H9 (cell line): ENCODE data around the gene ARHGAP10. TPM values are rescaled to one million over a fixed set of nuclear protein-coding genes. Genes with fewer than 3 reads are reported as not detected.

Source experiments
- DNase-seq: peaks from one replicate; pipeline ENCODE4 v3.0.0-alpha.2; 2017
- H2AFZ ChIP-seq: one replicate; pipeline ENCODE4 v1.6.1; 2013; ENCODE audit warnings: mild to moderate bottlenecking, low read length, control low read depth, moderate library complexity
- H2AK5ac ChIP-seq: 2 replicates; pipeline ENCODE4 v1.6.1; 2013; ENCODE audit warnings: low read length, control low read depth, mixed read lengths; ENCODE audit not compliant: insufficient read length
- H2BK120ac ChIP-seq: one replicate; pipeline ENCODE4 v1.6.1; 2013; ENCODE audit warnings: low read depth, mild to moderate bottlenecking, low read length, control low read depth, inconsistent platforms; ENCODE audit not compliant: poor library complexity, severe bottlenecking
- H2BK12ac ChIP-seq: 2 replicates; pipeline ENCODE4 v1.6.1; 2013; ENCODE audit warnings: low read length, control low read depth, mixed read lengths, low read depth; ENCODE audit not compliant: insufficient read length
- H2BK15ac ChIP-seq: 2 replicates; pipeline ENCODE4 v1.6.1; 2013; ENCODE audit warnings: low read depth, low read length, control low read depth
- H2BK20ac ChIP-seq: one replicate; pipeline ENCODE4 v1.6.1; 2013; ENCODE audit warnings: low read depth, mild to moderate bottlenecking, low read length, control low read depth, inconsistent platforms; ENCODE audit not compliant: poor library complexity, severe bottlenecking
- H2BK5ac ChIP-seq: 2 replicates; pipeline ENCODE4 v1.6.1; 2013; ENCODE audit warnings: low read length, control low read depth, mixed read lengths; ENCODE audit not compliant: insufficient read length
- H3K14ac ChIP-seq: 2 replicates; pipeline ENCODE4 v1.6.1; 2013; ENCODE audit warnings: low read length, control low read depth; ENCODE audit not compliant: insufficient read depth
- H3K18ac ChIP-seq: 2 replicates; pipeline ENCODE4 v1.6.1; 2013; ENCODE audit warnings: low read depth, mild to moderate bottlenecking, mixed read lengths, low read length, control low read depth; ENCODE audit not compliant: insufficient read length
- H3K23ac ChIP-seq: 2 replicates; pipeline ENCODE4 v1.6.1; 2013; ENCODE audit warnings: low read length, control low read depth, mixed read lengths, low read depth; ENCODE audit not compliant: insufficient read length
- H3K23me2 ChIP-seq: 2 replicates; pipeline ENCODE4 v1.6.1; 2013; ENCODE audit warnings: low read depth, mild to moderate bottlenecking, mixed read lengths, low read length, control low read depth; ENCODE audit not compliant: insufficient read length, poor library complexity, severe bottlenecking
- H3K27ac ChIP-seq: 2 replicates; pipeline ENCODE4 v1.5.1; 2013; ENCODE audit warnings: low read length, control low read depth, mixed read lengths, low read depth; ENCODE audit not compliant: insufficient read length
- H3K27me3 ChIP-seq: 2 replicates; pipeline ENCODE4 v1.6.1; 2013; ENCODE audit warnings: low read length, control low read depth, inconsistent platforms; ENCODE audit not compliant: insufficient read depth
- H3K4ac ChIP-seq: 2 replicates; pipeline ENCODE4 v1.6.1; 2013; ENCODE audit warnings: low read depth, mild to moderate bottlenecking, control low read depth, inconsistent platforms, low read length, moderate library complexity
- H3K4me1 ChIP-seq: 2 replicates; pipeline ENCODE4 v1.6.1; 2013; ENCODE audit warnings: low read length, control low read depth, inconsistent platforms; ENCODE audit not compliant: insufficient read depth
- H3K4me2 ChIP-seq: 2 replicates; pipeline ENCODE4 v1.6.1; 2013; ENCODE audit warnings: low read length, control low read depth, mixed read lengths; ENCODE audit not compliant: insufficient read length, insufficient read depth
- H3K56ac ChIP-seq: 2 replicates; pipeline ENCODE4 v1.6.1; 2013; ENCODE audit warnings: low read depth, mild to moderate bottlenecking, mixed read lengths, low read length, control low read depth; ENCODE audit not compliant: insufficient read length
- H3K79me1 ChIP-seq: 2 replicates; pipeline ENCODE4 v1.6.1; 2013; ENCODE audit warnings: low read depth, mild to moderate bottlenecking, moderate library complexity, low read length, control low read depth, inconsistent platforms; ENCODE audit not compliant: insufficient read depth, poor library complexity, severe bottlenecking
- H3K79me2 ChIP-seq: 2 replicates; pipeline ENCODE4 v1.6.1; 2013; ENCODE audit warnings: low read length, control low read depth, inconsistent platforms; ENCODE audit not compliant: insufficient read depth
- H3K9ac ChIP-seq: 2 replicates; pipeline ENCODE4 v1.6.1; 2013; ENCODE audit warnings: low read length, control low read depth, mixed read lengths; ENCODE audit not compliant: insufficient read length; ENCODE audit errors: extremely low read depth
- H3K9me3 ChIP-seq: one replicate; pipeline ENCODE4 v1.6.1; 2013; ENCODE audit warnings: low read depth, low read length, inconsistent platforms; ENCODE audit not compliant: control insufficient read depth
- H3T11ph ChIP-seq: one replicate; pipeline ENCODE4 v1.6.1; 2013; ENCODE audit warnings: mild to moderate bottlenecking, low read length, control low read depth, inconsistent platforms
- H4K20me1 ChIP-seq: one replicate; pipeline ENCODE4 v1.6.1; 2013; ENCODE audit not compliant: control insufficient read depth, insufficient read length, insufficient read depth
- H4K5ac ChIP-seq: 2 replicates; pipeline ENCODE4 v1.6.1; 2013; ENCODE audit warnings: low read depth, mild to moderate bottlenecking, mixed read lengths, low read length, control low read depth; ENCODE audit not compliant: insufficient read length
- H4K8ac ChIP-seq: replicated peaks from 2 replicates; pipeline ENCODE4 v1.6.1; 2013; ENCODE audit warnings: low read length, control low read depth, mixed read lengths, low read depth; ENCODE audit not compliant: insufficient read length
- H4K91ac ChIP-seq: 2 replicates; pipeline ENCODE4 v1.6.1; 2013; ENCODE audit warnings: low read depth, mild to moderate bottlenecking, moderate library complexity, mixed read lengths, low read length, control low read depth; ENCODE audit not compliant: insufficient read length
- H3K27ac Mint-ChIP-seq, 3 experiments: 2 replicates in 2 of 3; 3 replicates in 1 of 3; pipeline ENCODE4 v1.8.0; 2020 to 2021; ENCODE audit warnings: mixed read lengths in 3 of 3, mild to moderate bottlenecking in 1 of 3, moderate library complexity in 1 of 3
- H3K27me3 Mint-ChIP-seq: 2 replicates; pipeline ENCODE4 v1.8.0; 2021; ENCODE audit warnings: low read depth, mild to moderate bottlenecking, moderate library complexity, mixed read lengths
- H3K36me3 Mint-ChIP-seq, 3 experiments: 2 replicates in 2 of 3; 3 replicates in 1 of 3; pipeline ENCODE4 v1.8.0; 2020 to 2021; ENCODE audit warnings: low read depth in 3 of 3, mixed read lengths in 3 of 3; ENCODE audit not compliant: insufficient read depth in 1 of 3
- H3K4me1 Mint-ChIP-seq, 2 experiments: 2 replicates each; pipeline ENCODE4 v1.8.0; 2020; ENCODE audit warnings: mixed read lengths in 2 of 2
- H3K4me3 Mint-ChIP-seq, 2 experiments: 2 replicates in 1 of 2; 3 replicates in 1 of 2; pipeline ENCODE4 v1.8.0; 2020 to 2021; ENCODE audit warnings: mild to moderate bottlenecking in 2 of 2, mixed read lengths in 2 of 2, moderate library complexity in 1 of 2
- H3K9me3 Mint-ChIP-seq, 2 experiments: 2 replicates in 1 of 2; 3 replicates in 1 of 2; pipeline ENCODE4 v1.8.0; 2020; ENCODE audit warnings: mild to moderate bottlenecking in 2 of 2, mixed read lengths in 2 of 2, moderate library complexity in 1 of 2
- CTCF ChIP-seq: fragments of 200-600 bp; sonication (generic); conservative IDR thresholded peaks from 3 replicates; pipeline ENCODE4 v1.8.0; 2021; ENCODE audit warnings: antibody characterized with exemption, mild to moderate bottlenecking
- WGBS: extraction: QIAGEN DNeasy Blood & Tissue Kit; methylation state at CpG from one replicate; pipeline ENCODE4 v1.1.7; 2013; ENCODE audit warnings: missing lambda C conversion rate, low lambda C conversion rate, mixed read lengths; ENCODE audit not compliant: insufficient read length; ENCODE audit errors: extremely low coverage; 5-methylcytosine and 5-hydroxymethylcytosine counted together
- total RNA-seq: library from RNA; stranded (reverse); gene quantifications from 2 replicates; pipeline ENCODE4 v1.2.1, GENCODE V29; 2021

Gene ARHGAP10
- total RNA-seq, 1 experiment from 2014 or later, result 7.8 TPM

- Histone ChIP-seq H4K5ac (no peak overlapping the region), H3K4ac (no peak overlapping the region), H2AK5ac (no peak overlapping the region), H2BK120ac (no peak overlapping the region), H3K27ac (no peak overlapping the region), H3K56ac (no peak overlapping the region), H3K9me3 (no peaks in the 10 kb centered on the region), H3K27me3 (peaks cover 7% of the 10 kb centered on the region; the same call in 1 of the 2 replicates), H2AFZ (no peak overlapping the region), H3K9ac (no peak overlapping the region), H3K14ac (no peak overlapping the region), H2BK15ac (no peak overlapping the region), H2BK20ac (no peak overlapping the region), H3K23ac (no peak overlapping the region), H3K4me1 (no peaks in the 10 kb centered on the region), H3K79me1 (no peaks in the 10 kb centered on the region), H3K18ac (no peak overlapping the region), H3T11ph (no peak overlapping the region), H3K23me2 (peaks cover 19% of the 10 kb centered on the region), H4K20me1 (no peaks in the 10 kb centered on the region), H4K8ac (no peak overlapping the region), H2BK5ac (no peak overlapping the region), H3K79me2 (no peaks in the 10 kb centered on the region), H4K91ac (no peak overlapping the region), H3K4me2 (peak overlapping the region; percentile 67), H2BK12ac (no peak overlapping the region)
- Mint-ChIP-seq H3K4me3 (peak overlapping the region; percentile 19 to 89; a peak in 3 of 5 replicates), H3K27ac (no peak overlapping the region), H3K4me1 (peaks cover 28 to 31% of the 10 kb centered on the region in 2 experiments), H3K9me3 (no peaks in the 10 kb centered on the region), H3K27me3 (peaks cover 70% of the 10 kb centered on the region), H3K36me3 (no peaks in the 10 kb centered on the region; a peak in 1 of 7 replicates)
- WGBS, result no CpG with 5 or more reads among the region's 4 CpGs
- TF ChIP-seq CTCF, result no peak
- DNase-seq, result no peak
These were observed 1.6 kb upstream of the ARHGAP10 start for GRCh38 chr4:147730333-147730732.
